Fibroblast of pulmonary artery (primary cell): ENCODE results near the gene DPP6.

Source experiments
- DNase-seq: peaks from one replicate; pipeline ENCODE4 v3.0.0-alpha.2; 2010; ENCODE audit warnings: low read depth
- H3K4me3 ChIP-seq: replicated peaks from 2 replicates; pipeline ENCODE4 v1.5.1; 2011; ENCODE audit warnings: low read depth, mild to moderate bottlenecking, control low read depth, low read length, moderate library complexity
- CTCF ChIP-seq: IDR thresholded peaks from 2 replicates; pipeline ENCODE4 v1.5.1; 2011; ENCODE audit warnings: mild to moderate bottlenecking, control low read depth, low read length, inconsistent platforms; ENCODE audit errors: missing control alignments

Gene DPP6

DNA sequence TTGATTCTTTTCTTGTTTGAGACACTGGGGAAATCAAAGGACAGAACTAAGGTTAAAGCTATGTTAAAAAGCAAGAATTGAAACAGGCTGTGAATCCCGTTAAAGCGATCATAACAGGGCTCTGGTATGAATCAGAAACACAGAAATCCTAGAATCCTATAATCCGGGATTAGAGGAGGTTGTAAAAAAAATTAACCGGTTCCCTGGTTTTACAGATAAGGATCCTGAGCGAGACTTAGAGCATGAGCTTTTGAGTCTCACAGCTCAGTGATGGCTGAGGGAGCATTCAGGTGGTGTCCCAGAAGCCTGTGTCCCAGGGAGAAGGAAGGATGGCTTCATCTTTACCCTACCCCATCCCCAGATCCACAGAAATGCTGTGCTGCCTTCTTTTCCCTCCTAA lies 489.4 kb downstream of the DPP6 start:
- no peak for DNase-seq
- no peak for TF ChIP-seq CTCF

GRCh38 chr7:154546946-154547587 lies 494.9 kb downstream of the DPP6 start:
- no peak overlapping the region for H3K4me3 ChIP-seq
- DNase-seq = no peak
- no peak for TF ChIP-seq CTCF

More for the DNA sequence above, 489.4 kb downstream of the DPP6 start:
- H3K4me3 ChIP-seq = no peak overlapping the region

GRCh38 chr7:154553711-154554265 lies 501.6 kb downstream of the DPP6 start:
- no peak for TF ChIP-seq CTCF
- no peak for DNase-seq
- H3K4me3 ChIP-seq = no peak overlapping the region

- no peak for DNase-seq
- H3K4me3 ChIP-seq = no peak overlapping the region
- TF ChIP-seq CTCF = no peak
These were observed 507.3 kb downstream of the DPP6 start for GRCh38 chr7:154559454-154559853.

DNA sequence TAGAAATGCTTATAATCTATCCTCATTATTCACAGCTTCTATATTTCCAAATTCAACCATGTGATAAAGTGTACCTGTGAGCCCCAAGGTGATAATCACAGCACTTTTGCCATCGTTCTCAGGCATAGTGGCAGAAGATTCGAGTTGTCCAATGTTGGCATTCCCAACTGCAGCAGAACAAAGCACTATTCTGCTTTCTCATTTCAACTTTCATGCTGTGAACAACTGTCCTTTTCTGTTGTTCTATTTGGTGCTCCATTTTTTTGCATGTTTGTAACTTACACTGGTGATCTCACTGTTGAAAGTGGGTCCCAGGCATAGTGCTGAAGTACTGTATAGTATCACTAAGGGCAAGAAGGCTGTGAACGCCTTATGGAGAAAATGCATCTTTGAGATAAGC lies 512.5 kb downstream of the DPP6 start:
- DNase-seq = no peak
- H3K4me3 ChIP-seq = no peak overlapping the region
- TF ChIP-seq CTCF = no peak

DNA sequence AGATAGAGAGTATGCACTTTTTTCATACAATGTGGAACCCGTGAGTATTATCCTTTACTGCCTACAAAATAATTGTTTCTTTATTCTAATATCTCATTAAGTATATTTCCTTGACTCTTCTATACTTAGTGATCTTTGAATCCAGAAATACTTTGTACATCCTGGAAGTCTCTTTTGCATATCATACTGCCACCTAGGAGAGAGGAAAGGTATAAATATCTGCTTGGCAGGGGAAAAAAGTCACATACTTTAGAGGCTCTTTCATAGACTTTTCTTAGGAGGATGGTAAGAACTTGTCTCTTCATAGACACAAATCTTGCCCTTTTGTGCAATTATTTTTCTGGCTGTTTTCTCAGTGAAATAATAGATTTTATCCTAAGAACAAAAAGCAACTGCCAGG lies 514.7 kb downstream of the DPP6 start:
- no peak for DNase-seq
- no peak overlapping the region for H3K4me3 ChIP-seq
- TF ChIP-seq CTCF = no peak

DNA sequence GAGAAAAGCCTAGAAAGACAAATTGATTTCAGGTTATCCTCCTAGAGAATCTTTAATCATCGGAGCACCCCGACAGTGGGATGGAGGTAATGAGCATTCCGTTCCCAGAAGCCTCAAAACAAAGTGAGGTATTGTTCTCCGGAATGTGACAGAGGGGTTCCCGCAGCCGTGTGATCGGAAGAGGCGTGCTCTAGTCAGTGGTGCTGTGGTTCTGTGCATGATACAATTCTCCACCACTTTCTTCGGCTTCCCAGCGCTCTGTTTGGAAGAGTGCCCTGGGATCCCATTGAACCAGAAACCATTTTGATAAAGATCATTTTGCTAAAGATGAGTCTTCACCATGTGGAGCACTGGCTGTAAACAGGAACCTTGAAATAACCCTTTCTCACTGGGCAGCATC lies 516.1 kb downstream of the DPP6 start:
- H3K4me3 ChIP-seq = no peak overlapping the region
- TF ChIP-seq CTCF = no peak
- no peak for DNase-seq
